ENCODE measurements around the gene MYOZ3.

GRCh38 chr5:150632305-150633160, 28.5 kb upstream of the MYOZ3 start:
- TF ChIP-seq TAF1 (IDR thresholded peaks at IDR 0.05; ENCODE audit: borderline replicate concordance, low read depth, low read length) (no peak), POLR2AphosphoS5 (IDR thresholded peaks at IDR 0.05; ENCODE audit: low read depth, low read length) (no peak), CTCF (IDR thresholded peaks at IDR 0.05) (no peak), JUND (IDR thresholded peaks at IDR 0.05) (no peak), FOSL2 (IDR thresholded peaks at IDR 0.05; ENCODE audit: borderline replicate concordance, low read depth) (no peak)
